ENCODE results near the gene BUB1B. TPM values are rescaled to one million over a fixed set of nuclear protein-coding genes. Genes with fewer than 3 reads are reported as not detected.

The BUB1B gene
- polyA plus RNA-seq, 1 of the 3 experiments (the other 2 are of a cell fraction): 12.6 TPM

DNA sequence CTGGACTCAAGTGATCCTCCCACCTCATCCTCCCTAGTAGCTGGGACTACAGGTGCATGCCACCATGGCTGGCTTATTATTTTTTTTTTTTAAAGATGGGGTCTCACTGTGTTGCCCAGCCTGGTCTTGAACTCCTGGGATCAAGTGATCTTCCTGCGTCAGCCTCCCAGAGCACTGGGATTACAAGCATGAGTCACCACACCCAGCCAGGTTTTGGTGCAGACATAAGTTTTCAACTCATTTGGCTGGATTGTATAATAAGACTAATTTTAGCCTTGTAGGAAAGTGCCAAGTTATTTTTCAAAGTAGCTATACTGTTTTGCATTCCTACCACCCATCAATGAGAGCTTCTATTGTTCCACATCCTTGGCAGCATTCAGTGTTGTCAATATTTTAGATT is 32.1 kb downstream of the BUB1B start:
- WGBS (ENCODE audit: low lambda C conversion rate): 93% methylated on average over 1 of the region's 1 CpG

More for the DNA sequence above, 32.1 kb downstream of the BUB1B start:
- no peak overlapping the region for H3K4me3 ChIP-seq (ENCODE audit: low read depth in 2 of 2, low read length in 1 of 2)
- ChIA-PET POLR2A (no interaction called here), CTCF (interaction anchor here (0.6 to 34.3 kb wide), 3 partner anchors 14 to 75 kb away, joined by 3 to 868 read pairs (median 3); no protein-coding TSS in a partner anchor)
- H3K27ac ChIP-seq (ENCODE audit: low read depth in 2 of 2, low read length in 1 of 2): no peak overlapping the region; a peak in 1 of 4 replicates
- no peaks in the 10 kb centered on the region for H3K9me2 ChIP-seq
- H3K36me3 ChIP-seq (replicated peaks in 1 of 2; ENCODE audit: control insufficient read depth in 1 of 2, insufficient read depth in 2 of 2, low read length in 1 of 2): peaks cover 15 to 36% of the 10 kb centered on the region in 2 experiments
- H3F3A ChIP-seq (replicated peaks; ENCODE audit: insufficient read depth): peaks cover 16% of the 10 kb centered on the region
- H3K27me3 ChIP-seq (ENCODE audit: insufficient read depth): no peaks in the 10 kb centered on the region
- no peaks in the 10 kb centered on the region for H3K9me3 ChIP-seq
- peaks cover 25% of the 10 kb centered on the region; the same call in 1 of the 2 replicates for H3K79me2 ChIP-seq (ENCODE audit: insufficient read depth)
- H3K4me1 ChIP-seq (ENCODE audit: control insufficient read depth in 1 of 2, insufficient read depth in 2 of 2, low read depth in 1 of 2, low read length in 1 of 2): no peaks in the 10 kb centered on the region
- no peak for DNase-seq
- no peak overlapping the region for H3K4me2 ChIP-seq
- no peak overlapping the region for H3K9ac ChIP-seq
- H4K20me1 ChIP-seq (ENCODE audit: insufficient read depth): no peaks in the 10 kb centered on the region
- no peak overlapping the region for H2AFZ ChIP-seq (ENCODE audit: low read depth)
- TF ChIP-seq, protein P1, sequence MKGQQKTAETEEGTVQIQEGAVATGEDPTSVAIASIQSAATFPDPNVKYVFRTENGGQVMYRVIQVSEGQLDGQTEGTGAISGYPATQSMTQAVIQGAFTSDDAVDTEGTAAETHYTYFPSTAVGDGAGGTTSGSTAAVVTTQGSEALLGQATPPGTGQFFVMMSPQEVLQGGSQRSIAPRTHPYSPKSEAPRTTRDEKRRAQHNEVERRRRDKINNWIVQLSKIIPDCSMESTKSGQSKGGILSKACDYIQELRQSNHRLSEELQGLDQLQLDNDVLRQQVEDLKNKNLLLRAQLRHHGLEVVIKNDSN (IDR thresholded peaks at IDR 0.05; ENCODE audit: borderline replicate concordance, low read depth): no peak
- TF ChIP-seq MXI1 (IDR thresholded peaks at IDR 0.05; ENCODE audit: low read depth, low read length) (no peak), MEF2A (IDR thresholded peaks at IDR 0.05; ENCODE audit: borderline replicate concordance, low read depth) (no peak), FOXJ3 (CRISPR knock-in tag; IDR thresholded peaks at IDR 0.05) (no peak), RAD21 (IDR thresholded peaks at IDR 0.05; ENCODE audit: low read length) (no peak), TAF1 (IDR thresholded peaks at IDR 0.05; ENCODE audit: borderline replicate concordance, low read depth, low read length) (no peak), NFIC (IDR thresholded peaks at IDR 0.05; ENCODE audit: borderline replicate concordance) (no peak), JUND (IDR thresholded peaks at IDR 0.05) (no peak), SMC3 (IDR thresholded peaks at IDR 0.05; ENCODE audit: low read depth, low read length) (no peak), EZH2phosphoT487 (IDR thresholded peaks at IDR 0.05; ENCODE audit: borderline replicate concordance, low read depth) (no peak), NRF1 (IDR thresholded peaks at IDR 0.05; ENCODE audit: low read depth, low read length) (no peak)
- TF ChIP-seq, protein P2, sequence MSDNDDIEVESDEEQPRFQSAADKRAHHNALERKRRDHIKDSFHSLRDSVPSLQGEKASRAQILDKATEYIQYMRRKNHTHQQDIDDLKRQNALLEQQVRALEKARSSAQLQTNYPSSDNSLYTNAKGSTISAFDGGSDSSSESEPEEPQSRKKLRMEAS (IDR thresholded peaks at IDR 0.05; ENCODE audit: low read depth): no peak
- TF ChIP-seq, protein P3, sequence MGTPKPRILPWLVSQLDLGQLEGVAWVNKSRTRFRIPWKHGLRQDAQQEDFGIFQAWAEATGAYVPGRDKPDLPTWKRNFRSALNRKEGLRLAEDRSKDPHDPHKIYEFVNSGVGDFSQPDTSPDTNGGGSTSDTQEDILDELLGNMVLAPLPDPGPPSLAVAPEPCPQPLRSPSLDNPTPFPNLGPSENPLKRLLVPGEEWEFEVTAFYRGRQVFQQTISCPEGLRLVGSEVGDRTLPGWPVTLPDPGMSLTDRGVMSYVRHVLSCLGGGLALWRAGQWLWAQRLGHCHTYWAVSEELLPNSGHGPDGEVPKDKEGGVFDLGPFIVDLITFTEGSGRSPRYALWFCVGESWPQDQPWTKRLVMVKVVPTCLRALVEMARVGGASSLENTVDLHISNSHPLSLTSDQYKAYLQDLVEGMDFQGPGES (IDR thresholded peaks at IDR 0.05; ENCODE audit: low read depth, low read length): no peak
- TF ChIP-seq, protein P4, sequence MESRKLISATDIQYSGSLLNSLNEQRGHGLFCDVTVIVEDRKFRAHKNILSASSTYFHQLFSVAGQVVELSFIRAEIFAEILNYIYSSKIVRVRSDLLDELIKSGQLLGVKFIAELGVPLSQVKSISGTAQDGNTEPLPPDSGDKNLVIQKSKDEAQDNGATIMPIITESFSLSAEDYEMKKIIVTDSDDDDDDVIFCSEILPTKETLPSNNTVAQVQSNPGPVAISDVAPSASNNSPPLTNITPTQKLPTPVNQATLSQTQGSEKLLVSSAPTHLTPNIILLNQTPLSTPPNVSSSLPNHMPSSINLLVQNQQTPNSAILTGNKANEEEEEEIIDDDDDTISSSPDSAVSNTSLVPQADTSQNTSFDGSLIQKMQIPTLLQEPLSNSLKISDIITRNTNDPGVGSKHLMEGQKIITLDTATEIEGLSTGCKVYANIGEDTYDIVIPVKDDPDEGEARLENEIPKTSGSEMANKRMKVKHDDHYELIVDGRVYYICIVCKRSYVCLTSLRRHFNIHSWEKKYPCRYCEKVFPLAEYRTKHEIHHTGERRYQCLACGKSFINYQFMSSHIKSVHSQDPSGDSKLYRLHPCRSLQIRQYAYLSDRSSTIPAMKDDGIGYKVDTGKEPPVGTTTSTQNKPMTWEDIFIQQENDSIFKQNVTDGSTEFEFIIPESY (IDR thresholded peaks at IDR 0.05; ENCODE audit: borderline replicate concordance, low read depth): no peak
- TF ChIP-seq, protein P5, sequence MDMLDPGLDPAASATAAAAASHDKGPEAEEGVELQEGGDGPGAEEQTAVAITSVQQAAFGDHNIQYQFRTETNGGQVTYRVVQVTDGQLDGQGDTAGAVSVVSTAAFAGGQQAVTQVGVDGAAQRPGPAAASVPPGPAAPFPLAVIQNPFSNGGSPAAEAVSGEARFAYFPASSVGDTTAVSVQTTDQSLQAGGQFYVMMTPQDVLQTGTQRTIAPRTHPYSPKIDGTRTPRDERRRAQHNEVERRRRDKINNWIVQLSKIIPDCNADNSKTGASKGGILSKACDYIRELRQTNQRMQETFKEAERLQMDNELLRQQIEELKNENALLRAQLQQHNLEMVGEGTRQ (IDR thresholded peaks at IDR 0.05; ENCODE audit: borderline replicate concordance, low read depth, low read length): no peak
